Frontal cortex (tissue), 4 donors: ENCODE results near the gene MED13L. TPM values are rescaled to one million over a fixed set of nuclear protein-coding genes. Genes with fewer than 3 reads are reported as not detected.

ENCODE experiments used
- DNase-seq, 2 donors: peaks; one replicate each; pipeline ENCODE4 v3.0.0; 2012; ENCODE audit warnings: low spot score in 2 of 2
- FAIRE-seq: peaks from 2 replicates; lab custom pipeline; 2012; peaks lifted over from hg19 to GRCh38; lab: Jason Lieb, UNC
- total RNA-seq: library from RNA; depleted of rRNA; stranded (reverse); fragments of >200 nt; gene quantifications from one replicate; pipeline ENCODE4 v1.2.3, GENCODE V29; 2014
- donor health status: control.
- donor health status: control.
- donor health status: control.

Gene MED13L
- total RNA-seq, 1 donor from 2014 or later: 164 TPM

DNA sequence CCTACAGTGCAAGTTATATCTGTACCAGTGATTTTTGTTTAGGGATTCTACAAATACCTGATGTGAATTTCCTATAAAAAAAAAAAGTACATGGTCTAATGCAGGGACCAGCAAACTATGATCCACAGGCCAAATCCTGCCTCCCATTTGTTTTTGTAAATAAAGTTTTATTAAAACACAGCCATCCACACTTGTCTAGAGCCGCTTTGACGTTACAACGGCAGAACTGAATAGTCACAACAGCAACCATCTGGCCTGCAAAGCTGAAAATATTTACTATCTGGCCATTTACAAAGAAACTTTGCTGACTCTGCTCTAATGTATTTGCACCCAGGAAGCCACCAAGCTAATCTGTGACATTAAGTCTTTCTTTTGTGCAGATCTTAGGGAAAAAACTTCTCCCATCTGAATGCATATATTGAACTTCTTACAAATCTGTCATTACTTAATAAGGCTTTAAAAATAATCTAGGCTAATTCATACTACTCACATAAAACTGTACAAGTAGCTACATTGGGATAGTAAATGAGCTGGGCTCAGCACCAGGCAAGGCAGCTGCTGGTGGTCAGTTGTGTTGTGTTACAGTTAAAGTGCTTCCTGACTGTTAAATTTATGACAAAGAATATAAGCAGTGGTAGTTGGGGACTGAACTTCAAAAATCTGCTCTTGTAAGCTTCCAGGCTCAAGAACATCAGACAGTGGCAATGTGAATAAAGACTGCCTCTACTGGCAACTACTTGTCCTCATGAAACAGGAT lies 303.3 kb downstream of the MED13L start:
- FAIRE-seq: no peak

DNA sequence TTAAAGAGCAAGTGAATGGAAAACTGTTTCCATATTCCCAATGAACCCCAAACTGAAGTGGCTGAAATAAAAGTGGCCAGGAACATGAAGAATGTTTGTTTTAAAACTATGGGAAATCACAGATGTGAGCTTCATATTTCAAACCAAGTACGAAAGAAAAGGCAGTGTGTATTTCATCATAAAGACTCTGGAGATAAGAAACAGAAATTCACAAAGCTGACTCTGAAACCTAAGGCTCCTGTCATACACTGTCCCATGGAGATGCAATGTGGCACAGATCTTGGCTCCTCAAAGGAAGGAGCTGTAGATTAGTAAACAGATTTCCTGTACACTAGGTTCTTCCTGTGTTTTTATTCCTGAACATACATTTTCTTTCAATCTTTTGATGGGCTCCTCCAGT lies 304.4 kb downstream of the MED13L start:
- DNase-seq (no peak), FAIRE-seq (no peak)

More for the DNA sequence above, 303.3 kb downstream of the MED13L start:
- no peak for DNase-seq

DNA sequence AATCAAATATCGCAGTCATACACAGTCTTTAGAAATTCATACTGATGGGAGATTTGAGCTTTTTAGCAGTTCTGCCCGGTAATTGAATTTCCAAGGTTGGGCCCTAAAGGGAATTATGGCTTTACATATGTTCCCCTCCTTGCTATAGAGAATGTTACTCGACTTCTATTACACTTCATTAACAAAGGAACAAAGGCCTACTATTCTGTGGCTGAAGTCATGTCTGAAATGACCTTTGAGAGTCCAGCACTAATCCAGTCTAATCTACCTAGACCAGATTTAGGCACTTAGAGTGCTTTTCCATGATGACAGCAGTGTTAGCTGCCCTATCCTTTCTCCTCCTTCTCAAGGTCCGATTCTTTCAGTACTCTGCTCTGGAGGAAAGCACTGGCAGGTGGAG lies 305.3 kb downstream of the MED13L start:
- no peak for FAIRE-seq
- no peak for DNase-seq

DNA sequence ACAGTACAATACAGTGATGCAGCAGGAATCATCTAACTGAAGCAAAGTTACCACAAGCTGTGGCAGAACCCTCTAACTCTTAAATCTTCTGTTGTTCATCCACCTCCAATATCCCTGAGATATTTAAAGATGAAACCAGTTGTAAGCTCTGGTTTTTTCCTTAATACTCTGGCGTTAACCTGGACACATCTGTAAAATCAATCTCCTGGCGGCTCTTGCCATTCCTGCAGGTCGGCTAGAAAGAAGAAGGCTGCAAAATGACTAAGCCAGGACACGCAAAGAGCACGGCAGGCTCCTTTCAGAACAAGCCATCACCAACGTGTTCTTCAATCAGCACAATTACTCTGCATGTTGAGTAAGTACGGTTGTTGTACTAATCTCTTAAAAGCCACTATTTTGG lies 309.3 kb downstream of the MED13L start:
- FAIRE-seq (no peak), DNase-seq (no peak)

DNA sequence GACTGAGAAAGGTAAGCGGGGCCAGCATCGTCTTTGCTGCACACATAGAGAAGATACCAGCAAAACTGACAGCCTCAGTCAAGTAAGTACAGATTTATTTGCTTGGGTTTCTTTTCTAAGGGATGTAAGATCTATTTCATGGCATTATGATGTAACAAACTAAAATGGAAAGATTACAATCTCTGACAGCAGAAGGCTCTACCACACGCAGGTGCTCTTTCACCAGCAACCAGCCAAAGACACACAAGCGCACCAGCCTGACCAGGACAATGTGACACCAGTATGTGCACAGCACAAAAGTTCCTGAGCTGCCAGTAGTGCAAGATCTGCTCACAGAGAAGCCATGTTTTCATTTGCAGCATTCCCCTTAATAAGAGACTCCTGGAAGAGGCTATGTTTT lies 311.1 kb downstream of the MED13L start:
- DNase-seq (no peak), FAIRE-seq (no peak)

DNA sequence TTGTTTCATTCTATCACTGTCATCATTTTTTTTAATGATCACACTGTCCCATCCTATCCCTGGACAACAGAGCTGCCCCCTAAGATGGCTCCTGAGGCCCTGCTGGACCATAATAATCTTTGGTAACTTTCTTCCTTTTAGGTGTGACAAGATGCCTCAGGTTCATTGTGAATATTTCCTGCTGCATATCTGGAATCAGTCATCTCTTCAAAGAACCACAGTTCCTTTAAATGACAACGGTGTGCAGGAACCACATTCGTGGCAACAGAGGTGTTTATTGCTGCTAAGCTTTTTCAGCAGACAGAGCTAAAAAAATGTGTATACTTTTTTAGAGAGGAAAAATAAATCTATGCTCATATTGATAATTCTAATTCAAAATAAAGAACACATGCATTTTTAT lies 312.9 kb downstream of the MED13L start:
- FAIRE-seq (no peak), DNase-seq (no peak)

DNA sequence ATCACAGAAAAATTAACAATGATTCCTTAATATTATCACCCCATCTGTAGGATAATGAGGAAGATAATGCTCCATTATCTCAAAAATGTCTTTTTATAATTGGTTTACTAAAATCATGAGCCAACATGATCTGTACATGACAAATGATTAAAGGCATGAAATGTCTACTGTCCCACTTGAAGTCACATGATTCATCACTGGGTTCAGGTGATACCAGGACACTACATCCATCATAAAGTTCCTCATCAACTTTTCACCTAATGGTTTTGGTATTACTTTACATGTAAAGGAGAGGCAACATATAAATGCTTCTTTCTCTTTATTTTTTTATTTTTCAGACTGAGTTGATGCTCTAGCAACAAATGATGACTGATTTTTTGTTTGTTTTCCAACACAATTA lies 313.3 kb downstream of the MED13L start:
- FAIRE-seq (no peak), DNase-seq (no peak)

DNA sequence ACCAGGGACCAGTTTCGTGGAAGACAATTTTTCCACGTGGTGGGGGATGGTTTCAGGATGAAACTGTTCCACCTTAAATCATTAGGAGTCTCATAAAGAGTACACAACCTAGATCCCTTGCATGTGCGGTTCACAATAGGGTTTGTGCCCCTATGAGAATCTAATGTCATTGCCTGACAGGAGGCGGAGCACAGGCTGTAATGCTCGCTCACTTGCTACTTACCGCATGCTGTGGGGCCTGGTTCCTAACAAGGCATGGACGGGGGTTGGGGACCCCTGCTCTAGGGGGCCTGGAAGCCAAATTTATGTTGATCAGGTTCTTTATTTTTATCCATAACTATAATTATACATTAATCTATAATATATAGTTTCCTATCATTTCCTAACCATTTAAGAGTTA lies 315.3 kb downstream of the MED13L start:
- DNase-seq (no peak), FAIRE-seq (no peak)

DNA sequence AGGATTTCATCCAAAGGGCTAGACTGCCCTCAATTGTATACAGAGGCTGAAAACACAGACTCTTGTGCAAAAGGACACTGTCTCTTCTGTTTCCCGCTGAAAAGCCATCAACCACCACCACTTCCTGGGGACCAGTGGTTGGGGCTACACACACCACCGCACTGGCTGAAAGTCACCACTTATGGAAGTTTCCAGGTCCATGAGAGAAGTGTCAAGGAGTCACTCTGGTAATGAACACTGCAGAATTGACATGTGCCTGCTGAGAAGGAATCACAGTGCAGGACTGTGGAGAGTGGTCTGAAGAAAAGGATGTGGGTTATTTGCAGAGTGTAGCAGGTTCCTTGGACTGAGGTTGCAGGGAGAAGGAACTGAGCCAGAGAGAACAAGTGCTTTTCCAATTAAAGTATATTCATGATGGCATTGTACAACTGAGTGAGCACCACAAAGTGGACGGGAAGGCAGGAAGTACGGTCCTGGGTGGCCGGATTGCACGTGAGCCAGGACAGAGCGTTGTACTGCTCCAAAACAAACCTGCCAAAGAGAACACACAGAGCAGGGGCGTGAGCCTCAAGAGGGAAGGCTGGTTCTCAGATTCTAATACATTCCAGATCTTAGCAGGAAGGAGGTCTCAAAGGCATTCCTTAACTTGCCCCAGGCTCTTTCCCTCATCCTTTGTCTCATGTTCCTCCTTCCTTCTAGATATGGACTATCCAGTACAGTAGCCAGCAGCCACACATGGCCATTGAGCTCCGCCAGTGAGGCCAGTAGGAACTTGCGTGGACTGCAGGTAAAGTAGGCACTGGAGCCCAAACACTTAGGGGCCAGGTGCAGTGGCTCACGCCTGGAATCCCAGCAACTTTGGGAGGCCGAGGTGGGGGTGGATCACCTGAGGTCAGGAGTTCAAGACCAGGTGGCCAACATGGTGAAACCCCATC lies 316.4 kb downstream of the MED13L start:
- DNase-seq: no peak
- no peak for FAIRE-seq

DNA sequence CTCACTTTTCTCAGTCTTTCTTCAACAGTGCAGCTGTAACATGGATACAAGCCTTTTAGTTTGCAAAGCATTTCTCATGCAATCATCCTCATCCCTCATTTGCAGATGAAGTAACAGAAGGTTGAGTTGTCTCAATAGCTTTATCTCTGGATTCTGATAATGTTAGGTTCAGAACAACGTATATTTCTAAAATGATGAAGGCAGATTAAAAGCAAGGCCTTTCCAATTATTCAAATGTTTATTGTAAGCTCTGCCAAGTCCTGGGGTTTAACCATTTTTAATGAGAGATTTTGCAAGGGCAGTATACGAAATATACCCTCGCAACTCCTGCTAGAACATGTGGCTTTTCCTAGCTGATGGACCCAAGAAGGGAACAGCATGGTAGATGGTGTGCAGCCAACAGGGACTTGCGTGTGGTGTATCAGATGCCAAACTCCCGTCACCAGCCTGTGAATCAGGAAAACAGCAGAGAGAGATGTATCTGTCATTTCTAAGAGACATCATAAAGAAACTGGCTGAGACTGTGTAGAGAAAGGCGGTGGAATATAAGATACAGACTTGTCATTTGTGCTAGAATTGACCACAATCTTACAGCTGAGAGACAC lies 319.7 kb downstream of the MED13L start:
- DNase-seq (no peak), FAIRE-seq (no peak)

DNA sequence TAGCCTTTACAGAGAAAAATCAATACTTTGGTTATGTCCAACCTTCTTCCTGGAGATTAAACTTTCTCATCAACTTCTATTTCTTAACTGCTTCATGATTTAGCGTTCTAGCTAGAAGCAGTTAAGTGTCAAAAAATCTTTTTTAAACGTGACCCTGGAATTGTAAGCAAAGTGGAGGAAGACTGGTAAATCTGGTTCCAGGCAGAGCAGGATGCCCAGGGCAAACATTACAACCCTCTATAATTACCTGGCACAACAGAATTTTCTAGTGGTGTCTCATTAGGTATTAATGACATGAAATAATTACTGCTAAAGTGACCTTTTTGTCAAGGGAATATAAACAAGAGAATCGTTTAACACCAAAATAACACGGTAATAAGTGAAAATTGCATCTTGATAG lies 320.8 kb downstream of the MED13L start:
- DNase-seq (no peak), FAIRE-seq (no peak)

DNA sequence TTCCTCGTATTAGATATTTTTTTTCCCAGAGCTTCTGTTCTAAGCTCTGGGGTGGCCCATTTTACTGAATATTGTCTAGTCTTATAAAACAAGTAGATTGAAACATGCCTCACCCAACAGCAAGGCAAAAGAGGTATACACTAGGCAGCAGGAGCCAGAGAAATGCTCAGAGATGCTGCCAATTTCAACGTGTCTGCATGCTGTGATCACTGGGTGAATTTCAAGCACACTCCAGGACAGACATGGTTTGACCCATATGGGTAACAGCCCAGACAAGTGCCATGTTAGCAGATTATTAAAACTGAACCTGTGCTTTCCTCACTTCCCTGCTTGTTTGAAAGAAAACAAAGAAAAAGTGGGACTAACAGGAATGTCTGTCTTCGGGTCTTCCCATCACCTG lies 321.3 kb downstream of the MED13L start:
- no peak for FAIRE-seq

DNA sequence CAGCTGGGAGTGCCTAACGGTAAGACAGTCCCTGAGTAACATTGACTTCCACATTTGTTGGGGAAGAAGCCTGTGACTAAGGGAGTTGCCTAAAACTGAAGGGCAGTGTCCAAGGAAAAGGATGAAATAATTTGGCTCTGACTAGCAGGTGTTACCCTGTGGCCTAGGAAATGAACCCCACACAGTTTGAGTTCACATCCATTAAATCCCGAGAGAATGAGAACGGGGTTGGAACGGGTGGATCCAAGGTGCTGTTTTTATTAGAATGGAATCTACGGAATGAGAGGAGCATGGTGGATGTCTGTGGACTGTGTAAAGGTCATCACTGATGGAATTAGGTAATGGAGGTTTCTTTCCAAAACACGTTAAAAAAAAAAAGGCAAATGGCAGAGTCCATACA lies 324.0 kb downstream of the MED13L start:
- FAIRE-seq: no peak
- DNase-seq: no peak

More for the DNA sequence above, 321.3 kb downstream of the MED13L start:
- no peak for DNase-seq

DNA sequence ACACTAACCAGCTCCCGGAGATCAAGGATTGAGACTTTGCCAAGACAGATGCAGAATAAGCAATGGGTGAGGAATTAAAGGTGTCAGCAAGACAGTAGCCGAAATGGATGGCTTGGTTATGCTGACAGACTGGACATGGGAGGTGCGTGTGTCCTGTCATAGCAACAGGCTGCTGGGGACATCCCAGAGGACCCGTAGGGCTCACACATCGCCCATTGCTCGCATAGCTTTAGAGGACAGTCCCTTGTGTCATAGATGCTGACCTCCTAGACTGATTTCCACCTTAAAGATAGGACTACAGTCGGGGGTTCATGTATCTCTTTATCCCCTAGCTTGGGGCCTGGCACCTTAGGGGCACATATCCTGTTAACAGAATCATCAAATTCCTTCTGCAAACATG lies 324.5 kb downstream of the MED13L start:
- FAIRE-seq (no peak), DNase-seq (no peak)

DNA sequence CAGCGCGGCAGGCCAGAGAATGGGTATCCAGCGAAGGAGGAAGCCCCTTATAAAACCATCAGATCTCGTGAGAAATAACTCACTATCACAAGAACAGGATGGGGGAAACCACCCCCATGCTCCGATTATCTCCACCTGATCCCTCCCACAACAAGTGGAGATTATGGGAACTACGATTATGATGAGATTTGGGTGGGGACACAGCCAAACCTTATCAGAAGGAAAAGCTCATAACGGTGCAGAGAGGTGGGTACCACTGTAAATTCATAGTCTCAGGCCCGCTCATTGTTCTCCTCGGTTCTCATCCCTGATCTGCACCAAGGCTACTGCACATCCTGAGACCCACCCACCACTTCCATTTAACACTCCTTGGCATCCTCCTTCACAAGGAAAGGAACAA lies 326.5 kb downstream of the MED13L start:
- no peak for FAIRE-seq
- no peak for DNase-seq

DNA sequence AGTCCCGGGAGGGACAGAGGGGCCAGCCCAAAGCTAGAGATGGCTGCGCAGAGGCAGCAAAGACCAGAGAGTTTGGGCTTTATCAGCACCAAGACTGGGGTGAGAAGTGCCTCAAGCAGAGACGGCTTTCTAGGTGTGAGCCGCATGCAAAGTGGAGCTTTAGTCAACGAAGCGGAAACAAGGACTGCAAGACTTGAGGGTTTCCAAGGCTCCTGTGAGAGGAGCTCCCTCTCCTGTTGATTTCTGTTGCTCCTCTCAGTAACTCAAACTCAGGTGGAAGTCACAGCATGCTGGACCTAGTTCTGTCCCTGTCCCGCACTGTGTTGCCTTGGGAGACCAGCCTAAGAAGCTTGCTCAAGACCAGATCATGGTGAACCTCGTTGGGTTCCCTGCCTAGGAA lies 327.8 kb downstream of the MED13L start:
- DNase-seq (no peak), FAIRE-seq (no peak)

DNA sequence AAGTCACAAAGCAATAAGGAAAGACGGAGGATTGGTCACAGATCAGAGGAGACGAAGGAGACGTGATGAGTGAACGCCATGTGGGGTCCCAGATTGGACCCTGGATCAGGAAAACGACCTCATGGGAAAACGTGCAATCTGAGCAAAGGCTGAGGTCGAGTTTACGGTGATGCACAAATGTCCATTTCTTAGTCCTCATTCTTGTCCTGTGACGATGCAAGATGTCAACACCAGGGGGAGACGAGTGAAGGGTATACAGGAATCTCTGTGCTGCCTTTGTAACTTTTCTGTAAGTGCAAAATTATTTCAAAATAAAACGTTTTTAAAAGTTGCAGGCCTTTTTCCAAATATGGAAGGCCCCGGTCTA lies 329.8 kb downstream of the MED13L start:
- FAIRE-seq: no peak

DNA sequence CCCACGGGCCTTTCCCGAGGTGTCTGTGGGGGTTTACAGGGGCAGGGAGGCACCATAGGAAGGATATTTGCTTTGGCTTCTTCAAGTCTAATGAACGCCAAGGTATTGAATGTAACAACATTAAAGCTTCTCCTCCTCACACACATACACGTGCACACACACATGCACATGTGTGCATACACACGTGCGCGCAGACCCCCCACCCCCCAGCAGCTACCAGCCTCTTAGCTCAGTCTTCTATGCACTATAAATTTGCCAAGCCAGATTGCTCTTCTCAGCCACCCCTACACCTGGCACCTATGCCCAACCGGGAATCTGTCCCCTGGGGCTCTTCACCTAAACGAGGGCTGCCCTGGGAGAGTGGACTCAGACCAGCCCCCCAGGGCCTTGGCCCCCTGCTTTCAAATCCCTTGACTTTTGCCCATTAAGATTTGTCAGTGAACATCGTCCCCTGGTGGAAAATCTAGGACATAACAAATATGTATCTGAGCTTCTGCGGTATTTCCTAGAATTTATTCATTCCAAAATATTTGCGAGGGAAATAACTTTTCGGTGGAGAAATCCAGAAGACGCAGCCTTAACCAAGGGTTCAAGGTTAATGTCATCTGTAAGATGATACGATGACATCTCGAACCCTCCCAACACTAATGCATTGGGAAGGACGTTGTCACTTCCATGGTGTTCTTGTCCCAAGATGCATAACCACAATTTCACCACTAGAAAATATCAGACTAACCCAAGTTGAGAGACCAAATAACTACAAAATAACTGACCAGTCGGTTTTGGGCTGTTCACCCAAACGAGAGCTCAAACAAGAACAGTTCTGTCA lies 330.4 kb downstream of the MED13L start:
- no peak for DNase-seq
- FAIRE-seq: no peak

More for the DNA sequence above, 329.8 kb downstream of the MED13L start:
- no peak for DNase-seq

DNA sequence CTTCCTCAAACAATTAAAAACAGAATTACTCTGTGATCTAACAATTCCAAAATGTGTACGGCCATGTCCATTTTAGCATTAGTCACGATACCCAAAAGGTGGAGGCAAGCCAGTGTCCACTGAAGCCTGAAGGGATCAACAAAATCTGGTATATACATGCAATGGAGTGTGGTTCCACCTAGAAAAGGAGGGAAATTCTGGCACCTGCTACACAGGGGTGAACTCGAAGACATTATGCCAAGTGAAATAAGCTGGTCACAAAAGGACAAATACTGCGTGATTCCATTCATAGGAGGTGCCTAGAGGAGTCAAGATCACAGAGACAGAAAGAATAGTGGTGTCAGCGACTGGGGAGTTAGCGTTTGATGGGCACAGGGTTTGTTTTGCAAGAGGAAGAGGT lies 331.4 kb downstream of the MED13L start:
- DNase-seq (no peak), FAIRE-seq (no peak)

DNA sequence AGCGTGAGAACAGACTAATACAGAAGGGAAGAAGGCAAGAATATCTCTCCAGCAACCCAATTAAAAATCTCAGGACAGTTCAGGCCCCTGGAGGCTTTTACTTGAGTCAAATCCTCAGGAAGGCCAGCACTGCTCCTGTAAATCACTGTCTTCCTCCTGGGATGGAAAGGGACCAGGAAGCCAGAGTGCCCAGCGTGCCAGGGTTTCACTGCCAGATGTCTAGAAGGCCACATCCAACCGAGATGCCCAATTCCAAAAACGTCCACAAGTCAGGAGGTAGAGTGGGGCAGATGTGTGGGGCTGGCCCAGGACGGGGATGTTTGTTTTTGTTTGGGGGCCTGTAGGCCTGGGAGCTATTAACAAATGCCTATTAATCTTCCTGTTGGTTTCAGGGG lies 332.0 kb downstream of the MED13L start:
- FAIRE-seq (no peak), DNase-seq (no peak)
